Panc1 (cell line): ENCODE measurements around the gene PELI1.

Experiments used
- POLR2AphosphoS5 ChIP-seq: IDR thresholded peaks from 2 replicates; pipeline ENCODE4 v1.6.1; 2012; ENCODE audit warnings: mild to moderate bottlenecking, low read depth, low read length, moderate library complexity
- TCF7L2 ChIP-seq: IDR thresholded peaks from 2 replicates; pipeline ENCODE4 v1.6.1; 2011; ENCODE audit warnings: mild to moderate bottlenecking, low read depth, low read length, inconsistent platforms
- TF ChIP-seq, protein P1 (sequence below): fragments of 450-650 bp; IDR thresholded peaks from 2 replicates; pipeline ENCODE4 v1.5.1; 2017; ENCODE audit warnings: mild to moderate bottlenecking
- TF ChIP-seq, protein P2 (sequence below), 2 experiments: IDR thresholded peaks; 2 replicates each; pipeline ENCODE4 v1.6.1; 2011 to 2012; ENCODE audit warnings: low read depth in 2 of 2, control low read depth in 1 of 2, low read length in 1 of 2, mild to moderate bottlenecking in 1 of 2, moderate library complexity in 1 of 2; ENCODE audit not compliant: insufficient read depth in 1 of 2

DNA sequence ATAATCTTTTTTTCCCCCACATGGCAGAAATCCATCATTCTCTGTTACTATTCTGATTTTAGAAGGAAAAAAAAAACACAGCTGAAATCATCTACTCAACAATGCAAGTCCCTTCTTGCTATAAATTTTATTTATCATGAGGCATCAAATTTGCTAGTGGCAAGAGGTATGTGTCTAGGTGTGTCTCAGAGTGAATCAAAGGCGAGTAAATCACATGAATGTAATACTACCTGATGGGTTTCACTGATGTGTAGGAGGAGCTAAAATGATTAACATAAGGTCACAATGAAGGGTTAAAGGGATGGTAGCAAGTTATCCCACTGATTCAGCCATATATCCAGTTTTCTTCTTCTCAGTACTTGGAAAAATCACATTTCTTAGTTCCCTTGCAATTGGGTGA, 24.5 kb upstream of the PELI1 start:
- TF ChIP-seq, protein P1, sequence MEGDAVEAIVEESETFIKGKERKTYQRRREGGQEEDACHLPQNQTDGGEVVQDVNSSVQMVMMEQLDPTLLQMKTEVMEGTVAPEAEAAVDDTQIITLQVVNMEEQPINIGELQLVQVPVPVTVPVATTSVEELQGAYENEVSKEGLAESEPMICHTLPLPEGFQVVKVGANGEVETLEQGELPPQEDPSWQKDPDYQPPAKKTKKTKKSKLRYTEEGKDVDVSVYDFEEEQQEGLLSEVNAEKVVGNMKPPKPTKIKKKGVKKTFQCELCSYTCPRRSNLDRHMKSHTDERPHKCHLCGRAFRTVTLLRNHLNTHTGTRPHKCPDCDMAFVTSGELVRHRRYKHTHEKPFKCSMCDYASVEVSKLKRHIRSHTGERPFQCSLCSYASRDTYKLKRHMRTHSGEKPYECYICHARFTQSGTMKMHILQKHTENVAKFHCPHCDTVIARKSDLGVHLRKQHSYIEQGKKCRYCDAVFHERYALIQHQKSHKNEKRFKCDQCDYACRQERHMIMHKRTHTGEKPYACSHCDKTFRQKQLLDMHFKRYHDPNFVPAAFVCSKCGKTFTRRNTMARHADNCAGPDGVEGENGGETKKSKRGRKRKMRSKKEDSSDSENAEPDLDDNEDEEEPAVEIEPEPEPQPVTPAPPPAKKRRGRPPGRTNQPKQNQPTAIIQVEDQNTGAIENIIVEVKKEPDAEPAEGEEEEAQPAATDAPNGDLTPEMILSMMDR, result no peak
- TF ChIP-seq TCF7L2 (no peak), POLR2AphosphoS5 (no peak)
- TF ChIP-seq, protein P2, sequence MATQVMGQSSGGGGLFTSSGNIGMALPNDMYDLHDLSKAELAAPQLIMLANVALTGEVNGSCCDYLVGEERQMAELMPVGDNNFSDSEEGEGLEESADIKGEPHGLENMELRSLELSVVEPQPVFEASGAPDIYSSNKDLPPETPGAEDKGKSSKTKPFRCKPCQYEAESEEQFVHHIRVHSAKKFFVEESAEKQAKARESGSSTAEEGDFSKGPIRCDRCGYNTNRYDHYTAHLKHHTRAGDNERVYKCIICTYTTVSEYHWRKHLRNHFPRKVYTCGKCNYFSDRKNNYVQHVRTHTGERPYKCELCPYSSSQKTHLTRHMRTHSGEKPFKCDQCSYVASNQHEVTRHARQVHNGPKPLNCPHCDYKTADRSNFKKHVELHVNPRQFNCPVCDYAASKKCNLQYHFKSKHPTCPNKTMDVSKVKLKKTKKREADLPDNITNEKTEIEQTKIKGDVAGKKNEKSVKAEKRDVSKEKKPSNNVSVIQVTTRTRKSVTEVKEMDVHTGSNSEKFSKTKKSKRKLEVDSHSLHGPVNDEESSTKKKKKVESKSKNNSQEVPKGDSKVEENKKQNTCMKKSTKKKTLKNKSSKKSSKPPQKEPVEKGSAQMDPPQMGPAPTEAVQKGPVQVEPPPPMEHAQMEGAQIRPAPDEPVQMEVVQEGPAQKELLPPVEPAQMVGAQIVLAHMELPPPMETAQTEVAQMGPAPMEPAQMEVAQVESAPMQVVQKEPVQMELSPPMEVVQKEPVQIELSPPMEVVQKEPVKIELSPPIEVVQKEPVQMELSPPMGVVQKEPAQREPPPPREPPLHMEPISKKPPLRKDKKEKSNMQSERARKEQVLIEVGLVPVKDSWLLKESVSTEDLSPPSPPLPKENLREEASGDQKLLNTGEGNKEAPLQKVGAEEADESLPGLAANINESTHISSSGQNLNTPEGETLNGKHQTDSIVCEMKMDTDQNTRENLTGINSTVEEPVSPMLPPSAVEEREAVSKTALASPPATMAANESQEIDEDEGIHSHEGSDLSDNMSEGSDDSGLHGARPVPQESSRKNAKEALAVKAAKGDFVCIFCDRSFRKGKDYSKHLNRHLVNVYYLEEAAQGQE (IDR thresholded peaks at IDR 0.05; ENCODE audit: insufficient read depth in 1 of 2, low read depth in 2 of 2, low read length in 1 of 2), result no peak
